GM23338 (cell line): ENCODE measurements around the gene TIMMDC1. TPM values are rescaled to one million over a fixed set of nuclear protein-coding genes. Genes with fewer than 3 reads are reported as not detected.
"Not testable (repeated sequence)": the region's sequence is repeated elsewhere in the genome, so short reads cannot be mapped to it uniquely, and the experiment has no call there.

ENCODE experiments used
- ATAC-seq: fragments of 200-7000 bp; cut with Tn5 transposase; 3 replicates; pipeline ENCODE4 v1.9.1; 2020
- DNase-seq: peaks from one replicate; pipeline ENCODE4 v3.0.0-alpha.2; 2015; ENCODE audit warnings: low spot score
- H2AFZ ChIP-seq: fragments of 200-600 bp; sonication (generic); 2 replicates; pipeline ENCODE4 v1.8.0; 2016; ENCODE audit warnings: antibody characterized with exemption, mild to moderate bottlenecking, moderate library complexity
- H3F3A ChIP-seq: fragments of 200-600 bp; sonication (generic); replicated peaks from 2 replicates; pipeline ENCODE4 v1.8.0; 2017; ENCODE audit warnings: antibody characterized with exemption, mixed run types, low read depth
- H3K27ac ChIP-seq: fragments of 200-600 bp; sonication (generic); 2 replicates; pipeline ENCODE4 v1.6.1; 2016; ENCODE audit warnings: low read depth
- H3K27me3 ChIP-seq: fragments of 200-600 bp; sonication (generic); 2 replicates; pipeline ENCODE4 v1.8.0; 2016; ENCODE audit warnings: mild to moderate bottlenecking, mixed run types, moderate library complexity; ENCODE audit not compliant: insufficient read depth
- H3K36me3 ChIP-seq: fragments of 200-600 bp; sonication (generic); 2 replicates; pipeline ENCODE4 v1.8.0; 2016; ENCODE audit warnings: mild to moderate bottlenecking; ENCODE audit not compliant: insufficient read depth
- H3K4me1 ChIP-seq: fragments of 200-600 bp; sonication (generic); 2 replicates; pipeline ENCODE4 v1.8.0; 2016; ENCODE audit warnings: mild to moderate bottlenecking, moderate library complexity; ENCODE audit not compliant: insufficient read depth
- H3K4me2 ChIP-seq: fragments of 200-600 bp; sonication (generic); 2 replicates; pipeline ENCODE4 v1.7.1; 2017; ENCODE audit warnings: mixed run types
- H3K4me3 ChIP-seq: fragments of 200-600 bp; sonication (generic); 2 replicates; pipeline ENCODE4 v1.6.1; 2016; ENCODE audit warnings: mixed run types
- H3K79me2 ChIP-seq: fragments of 200-600 bp; sonication (generic); replicated peaks from 2 replicates; pipeline ENCODE4 v1.8.0; 2017; ENCODE audit warnings: mild to moderate bottlenecking; ENCODE audit not compliant: insufficient read depth
- H3K9me2 ChIP-seq: fragments of 200-600 bp; sonication (generic); 2 replicates; pipeline ENCODE4 v1.8.0; 2017; ENCODE audit not compliant: insufficient read depth
- H4K20me1 ChIP-seq: fragments of 200-600 bp; sonication (generic); replicated peaks from 2 replicates; pipeline ENCODE4 v1.8.0; 2017; ENCODE audit warnings: mild to moderate bottlenecking; ENCODE audit not compliant: insufficient read depth
- H3K27ac Mint-ChIP-seq: 2 replicates; pipeline ENCODE4 v1.8.0; 2020; ENCODE audit warnings: inconsistent platforms, mild to moderate bottlenecking, moderate library complexity, mixed read lengths
- H3K27me3 Mint-ChIP-seq: 3 replicates; pipeline ENCODE4 v1.8.0; 2022; ENCODE audit warnings: low read depth, mild to moderate bottlenecking, moderate library complexity, mixed read lengths, inconsistent platforms; ENCODE audit not compliant: insufficient read depth, poor library complexity
- H3K36me3 Mint-ChIP-seq: 3 replicates; pipeline ENCODE4 v1.8.0; 2021; ENCODE audit warnings: low read depth, mild to moderate bottlenecking, inconsistent platforms, moderate library complexity, mixed read lengths
- H3K4me1 Mint-ChIP-seq: 3 replicates; pipeline ENCODE4 v1.8.0; 2020; ENCODE audit warnings: mild to moderate bottlenecking, inconsistent platforms, mixed read lengths
- H3K4me3 Mint-ChIP-seq: 3 replicates; pipeline ENCODE4 v1.8.0; 2021; ENCODE audit warnings: moderate library complexity, mild to moderate bottlenecking, inconsistent platforms, mixed read lengths
- H3K9me3 Mint-ChIP-seq: 3 replicates; pipeline ENCODE4 v1.8.0; 2020; ENCODE audit warnings: moderate library complexity, mild to moderate bottlenecking, inconsistent platforms, mixed read lengths
- CTCF ChIP-seq, 2 experiments: fragments of 200-600 bp in 1 of 2; sonication (generic) in 1 of 2; conservative IDR thresholded peaks; 2 replicates each; pipeline versions ENCODE4 v1.5.1 to v1.6.1; 2016 to 2017; ENCODE audit warnings: antibody characterized with exemption in 2 of 2, low read depth in 2 of 2, mild to moderate bottlenecking in 2 of 2, moderate library complexity in 1 of 2
- ETS1 ChIP-seq: IDR thresholded peaks from 2 replicates; pipeline ENCODE4 v1.6.1; 2016; ENCODE audit warnings: antibody characterized with exemption
- EZH2 ChIP-seq: fragments of 200-600 bp; sonication (generic); IDR thresholded peaks from one replicate; pipeline ENCODE4 v1.8.0; 2017; ENCODE audit warnings: antibody characterized with exemption, mild to moderate bottlenecking, low read depth; ENCODE audit not compliant: unreplicated experiment
- EZH2phosphoT487 ChIP-seq: fragments of 200-600 bp; sonication (generic); IDR thresholded peaks from one replicate; pipeline ENCODE4 v1.8.1; 2018; ENCODE audit warnings: antibody characterized with exemption; ENCODE audit not compliant: unreplicated experiment
- NANOG ChIP-seq: IDR thresholded peaks from 2 replicates; pipeline ENCODE4 v1.6.1; 2016; ENCODE audit warnings: antibody characterized with exemption, borderline replicate concordance
- REST ChIP-seq: IDR thresholded peaks from one replicate; pipeline ENCODE4 v1.6.1; 2018; ENCODE audit warnings: antibody characterized with exemption; ENCODE audit not compliant: unreplicated experiment
- ZNF114 ChIP-seq: fragments of 250-450 bp; sonication (Bioruptor Pico); IDR thresholded peaks from 2 replicates; pipeline ENCODE4 v1.5.0; 2020; ENCODE audit warnings: mild to moderate bottlenecking, moderate library complexity
- ZNF331 ChIP-seq: fragments of 250-450 bp; sonication (Bioruptor Pico); IDR thresholded peaks from 2 replicates; pipeline ENCODE4 v1.5.0; 2020; ENCODE audit warnings: low read depth, mild to moderate bottlenecking, moderate library complexity
- ZNF462 ChIP-seq: fragments of 250-450 bp; sonication (Bioruptor Pico); IDR thresholded peaks from 2 replicates; pipeline ENCODE4 v1.5.0; 2020; ENCODE audit warnings: mild to moderate bottlenecking, moderate library complexity
- polyA plus RNA-seq: library from polyadenylated mRNA; unstranded; fragments of >200 nt; fragmentation: Nextera tagmentation; extraction: Ambion mirVana; gene quantifications from 2 replicates; pipeline ENCODE4 v1.2.1, GENCODE V29; 2016
- total RNA-seq: library from RNA; depleted of rRNA; stranded (reverse); fragments of >200 nt; shearing (Covaris generic); gene quantifications from 2 replicates; pipeline ENCODE4 v1.2.3, GENCODE V29; 2014

Gene TIMMDC1
- total and polyA plus RNA-seq, 2 experiments from 2014 or later, result 62.2 to 105 TPM

GRCh38 chr3:119552928-119553327 is 54.6 kb downstream of the TIMMDC1 start:
- not testable (repeated sequence) for H3F3A ChIP-seq, H3K9me3 Mint-ChIP-seq, H3K36me3 ChIP-seq, H3K4me1 ChIP-seq, ATAC-seq, H3K36me3 Mint-ChIP-seq, H3K27ac ChIP-seq, H3K4me3 Mint-ChIP-seq, H3K4me3 ChIP-seq, H2AFZ ChIP-seq, H3K27me3 Mint-ChIP-seq, H3K27me3 ChIP-seq, H4K20me1 ChIP-seq, DNase-seq, H3K27ac Mint-ChIP-seq, H3K9me2 ChIP-seq, H3K4me2 ChIP-seq, H3K79me2 ChIP-seq, H3K4me1 Mint-ChIP-seq

GRCh38 chr3:119553823-119554415 is 55.6 kb downstream of the TIMMDC1 start:
- Histone ChIP-seq H3K9me2 (0 out of 2 replicates have a peak, but pooled peaks cover 3% of the 10 kb centered on the region), H3K79me2 (no peaks in the 10 kb centered on the region), H4K20me1 (no peaks in the 10 kb centered on the region), H3K36me3 (no peaks in the 10 kb centered on the region), H3K27me3 (no peaks in the 10 kb centered on the region), H3K4me3 (no peak overlapping the region), H2AFZ (peak overlapping the region; percentile 18), H3K4me1 (0 out of 2 replicates have a peak, but pooled peaks cover 2% of the 10 kb centered on the region), H3F3A (no peaks in the 10 kb centered on the region), H3K27ac (no peak overlapping the region), H3K4me2 (no peak overlapping the region)
- peaks cover 2% of the 10 kb centered on the region for H3K27me3 Mint-ChIP-seq
- no peaks in the 10 kb centered on the region for H3K9me3 Mint-ChIP-seq
- H3K4me1 Mint-ChIP-seq, result peaks cover 2% of the 10 kb centered on the region; the same call in 2 of the 3 replicates
- H3K36me3 Mint-ChIP-seq, result no peaks in the 10 kb centered on the region
- ATAC-seq (no peak), DNase-seq (no peak)
- no peak overlapping the region for H3K27ac Mint-ChIP-seq
- TF ChIP-seq ZNF462 (no peak), EZH2phosphoT487 (no peak), EZH2 (no peak), ZNF331 (CRISPR knock-in tag) (no peak), CTCF (conservative IDR thresholded peaks at IDR 0.05; ENCODE audit: low read depth in 2 of 2) (no peak), NANOG (no peak), REST (no peak), ETS1 (no peak), ZNF114 (CRISPR knock-in tag) (no peak)
- no peak overlapping the region for H3K4me3 Mint-ChIP-seq
